Astrocyte (in vitro differentiated cells and primary cell): ENCODE data around the gene MUS81.

Experiments
- CTCF ChIP-seq: IDR thresholded peaks from 2 replicates; pipeline ENCODE4 v1.5.1; 2011; ENCODE audit warnings: low read depth, mild to moderate bottlenecking, inconsistent platforms, low read length, moderate library complexity; ENCODE audit not compliant: insufficient read depth
- EZH2 ChIP-seq: IDR thresholded peaks from 2 replicates; pipeline ENCODE4 v1.6.1; 2012; ENCODE audit warnings: mild to moderate bottlenecking, low read length, inconsistent platforms; ENCODE audit not compliant: insufficient read depth

- TF ChIP-seq CTCF (no peak), EZH2 (no peak)
Observed at GRCh38 chr11:65849771-65850216, 10.4 kb upstream of the MUS81 start.
